Stimulated activated naive B cell treated with anti-CD40 and anti-IgM and Interleukin-4, amounts not matched to agents 10 μg/mL and 1 μg/mL and 100 μg/mL, for 72 hours (primary cell): ENCODE results near the gene CELA2A.
"Not testable (repeated sequence)": the region's sequence is repeated elsewhere in the genome, so short reads cannot be mapped to it uniquely, and the experiment has no call there.

Experiments used
- ATAC-seq, 2 donors: fragments of 150-1000 bp; cut with Tn5 transposase; replicated peaks; 2 replicates each; pipeline ENCODE4 v1.10.0; 2021; ENCODE audit warnings: moderate library complexity in 1 of 2
- DNase-seq: peaks from one replicate; pipeline ENCODE4 v3.0.0; 2021
- H3K27ac Mint-ChIP-seq: one replicate; pipeline ENCODE4 v1.8.0; 2022; ENCODE audit warnings: mild to moderate bottlenecking, mixed read lengths
- H3K27me3 Mint-ChIP-seq, 2 donors: one replicate each; pipeline ENCODE4 v1.8.0; 2022; ENCODE audit warnings: mixed read lengths in 2 of 2
- H3K36me3 Mint-ChIP-seq, 2 donors: one replicate each; pipeline ENCODE4 v1.8.0; 2022; ENCODE audit warnings: mixed read lengths in 2 of 2, mild to moderate bottlenecking in 1 of 2
- H3K4me1 Mint-ChIP-seq, 2 donors: one replicate each; pipeline ENCODE4 v1.8.0; 2022; ENCODE audit warnings: mixed read lengths in 2 of 2, mild to moderate bottlenecking in 1 of 2
- H3K4me3 Mint-ChIP-seq, 2 donors: one replicate each; pipeline ENCODE4 v1.8.0; 2022; ENCODE audit warnings: mild to moderate bottlenecking in 2 of 2, mixed read lengths in 2 of 2, moderate library complexity in 1 of 2
- H3K9me3 Mint-ChIP-seq, 2 donors: one replicate each; pipeline ENCODE4 v1.8.0; 2022; ENCODE audit warnings: mixed read lengths in 2 of 2, mild to moderate bottlenecking in 1 of 2

The CELA2A gene

GRCh38 chr1:15477646-15478212 lies 21.2 kb downstream of the CELA2A start:
- Mint-ChIP-seq H3K4me3 (no peak overlapping the region), H3K4me1 (no peaks in the 10 kb centered on the region), H3K27me3 (no peaks in the 10 kb centered on the region), H3K27ac (no peak overlapping the region), H3K36me3 (peaks cover 0 to 1% of the 10 kb centered on the region in 2 donors), H3K9me3 (no peaks in the 10 kb centered on the region)
- ATAC-seq: no peak
- DNase-seq: no peak

- no peaks in the 10 kb centered on the region for H3K27me3 Mint-ChIP-seq
- no peaks in the 10 kb centered on the region for H3K9me3 Mint-ChIP-seq
- DNase-seq (no peak), ATAC-seq (no peak)
- no peaks in the 10 kb centered on the region for H3K4me1 Mint-ChIP-seq
- peaks cover 3 to 4% of the 10 kb centered on the region in 2 donors for H3K36me3 Mint-ChIP-seq
- H3K27ac Mint-ChIP-seq: no peak overlapping the region
- H3K4me3 Mint-ChIP-seq: no peak overlapping the region
Observed at GRCh38 chr1:15479654-15480347, 23.3 kb downstream of the CELA2A start.

DNA sequence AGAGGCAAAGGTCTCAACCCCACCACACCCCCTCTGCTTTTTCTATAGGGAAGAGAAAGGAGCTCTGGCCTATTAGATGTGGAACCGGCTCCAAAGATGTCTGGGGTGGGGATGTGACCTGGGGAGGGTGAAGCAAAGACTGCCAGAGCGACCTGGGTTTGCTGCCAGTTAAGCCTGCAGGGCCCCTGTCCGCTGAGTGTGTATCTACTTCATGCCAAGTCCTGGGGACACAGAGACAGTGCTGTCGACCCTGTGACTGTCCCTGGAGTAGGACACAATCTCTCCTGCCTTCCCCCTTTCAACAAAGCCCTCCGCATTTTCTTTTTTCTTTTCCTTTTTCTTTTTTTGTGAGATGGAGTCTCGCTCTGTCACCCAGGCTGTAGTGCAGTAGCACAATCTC lies 25.9 kb downstream of the CELA2A start:
- not testable (repeated sequence) for DNase-seq, H3K27me3 Mint-ChIP-seq, H3K9me3 Mint-ChIP-seq, ATAC-seq, H3K4me1 Mint-ChIP-seq, H3K4me3 Mint-ChIP-seq
- Mint-ChIP-seq H3K27ac (peak overlapping the region; percentile 33), H3K36me3 (peaks cover 21 to 28% of the 10 kb centered on the region in 2 donors)

DNA sequence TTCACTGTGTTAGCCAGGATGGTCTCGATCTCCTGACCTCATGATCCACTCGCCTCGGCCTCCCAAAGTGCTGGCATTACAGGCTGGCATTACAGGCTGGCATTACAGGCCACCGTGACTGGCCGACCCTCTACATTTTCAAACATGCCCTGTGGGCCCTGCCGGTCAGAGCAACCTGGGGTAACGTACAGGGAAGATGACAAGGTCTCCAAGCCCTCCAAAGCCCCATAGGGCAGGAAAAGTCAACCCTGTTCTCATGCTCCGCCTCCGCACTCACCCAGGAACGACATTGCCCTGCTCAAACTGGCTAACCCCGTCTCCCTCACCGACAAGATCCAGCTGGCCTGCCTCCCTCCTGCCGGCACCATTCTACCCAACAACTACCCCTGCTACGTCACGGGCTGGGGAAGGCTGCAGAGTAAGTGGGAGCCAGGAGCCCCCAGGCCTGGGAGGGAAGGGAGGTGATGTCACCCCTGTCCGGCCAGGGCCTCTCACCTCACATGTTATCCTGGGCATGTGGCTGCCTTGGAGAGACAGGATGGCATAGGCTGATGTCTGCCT lies 26.5 kb downstream of the CELA2A start:
- H3K36me3 Mint-ChIP-seq: peaks cover 21 to 28% of the 10 kb centered on the region in 2 donors
- H3K27me3 Mint-ChIP-seq, H3K4me3 Mint-ChIP-seq, ATAC-seq, H3K4me1 Mint-ChIP-seq, H3K9me3 Mint-ChIP-seq, DNase-seq: not testable (repeated sequence)
- H3K27ac Mint-ChIP-seq: peak overlapping the region; percentile 33

DNA sequence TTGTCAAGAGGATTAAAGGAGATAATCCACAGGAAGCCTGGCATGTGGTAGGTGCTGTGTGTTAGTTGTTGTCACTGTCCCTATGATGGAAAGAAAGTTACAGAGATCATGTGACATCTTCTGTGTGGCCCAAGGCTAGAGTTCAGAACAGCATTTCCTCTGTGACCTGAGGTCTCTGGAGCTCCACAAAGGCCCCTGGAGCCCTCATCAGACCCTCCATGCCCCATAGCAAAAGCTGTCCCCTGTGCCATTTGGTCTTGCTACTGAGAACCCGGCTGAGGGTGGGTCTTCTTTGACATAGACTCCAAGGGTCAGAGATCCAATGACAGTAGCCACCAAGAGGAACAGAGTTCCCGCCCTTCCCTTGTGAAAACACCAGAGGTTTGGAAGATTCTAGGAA lies 27.4 kb downstream of the CELA2A start:
- H3K9me3 Mint-ChIP-seq: peaks cover 0 to 1% of the 10 kb centered on the region in 2 donors
- DNase-seq (no peak), ATAC-seq (no peak)
- no peak overlapping the region for H3K27ac Mint-ChIP-seq
- peaks cover 0 to 1% of the 10 kb centered on the region in 2 donors for H3K4me1 Mint-ChIP-seq
- no peaks in the 10 kb centered on the region for H3K27me3 Mint-ChIP-seq
- no peak overlapping the region for H3K4me3 Mint-ChIP-seq
- peaks cover 22 to 28% of the 10 kb centered on the region in 2 donors for H3K36me3 Mint-ChIP-seq

DNA sequence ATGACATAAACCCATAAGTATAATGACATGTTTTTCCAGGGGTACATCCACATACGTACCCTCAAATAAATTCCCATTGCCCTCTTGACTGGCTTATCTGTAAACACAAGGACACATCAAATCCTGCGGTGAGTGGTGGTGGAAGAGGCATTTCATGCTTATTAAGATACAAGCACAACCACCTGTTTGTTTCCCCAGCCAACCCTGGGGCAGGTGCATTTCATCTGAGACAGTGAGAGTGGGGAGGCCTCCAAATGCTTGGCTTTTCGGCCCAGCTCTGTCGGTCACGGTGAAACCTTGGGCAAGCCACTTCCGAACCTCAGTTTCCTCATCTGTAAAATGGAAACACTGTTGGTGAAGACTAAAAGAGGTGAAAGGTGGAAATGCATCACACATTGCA lies 27.9 kb downstream of the CELA2A start:
- H3K27ac Mint-ChIP-seq, DNase-seq, H3K4me3 Mint-ChIP-seq, H3K9me3 Mint-ChIP-seq, H3K4me1 Mint-ChIP-seq, H3K27me3 Mint-ChIP-seq, ATAC-seq: not testable (repeated sequence)
- H3K36me3 Mint-ChIP-seq: peaks cover 24 to 33% of the 10 kb centered on the region in 2 donors

- Mint-ChIP-seq H3K27me3 (no peaks in the 10 kb centered on the region), H3K4me3 (no peak overlapping the region), H3K4me1 (peaks cover 0 to 1% of the 10 kb centered on the region in 2 donors), H3K9me3 (peaks cover 0 to 1% of the 10 kb centered on the region in 2 donors), H3K27ac (no peak overlapping the region), H3K36me3 (peaks cover 30 to 42% of the 10 kb centered on the region in 2 donors)
- ATAC-seq (peak in 1 of 2 donors; percentile 69), DNase-seq (peak; percentile 4)
Observed at GRCh38 chr1:15485636-15486035, 29.1 kb downstream of the CELA2A start.

DNA sequence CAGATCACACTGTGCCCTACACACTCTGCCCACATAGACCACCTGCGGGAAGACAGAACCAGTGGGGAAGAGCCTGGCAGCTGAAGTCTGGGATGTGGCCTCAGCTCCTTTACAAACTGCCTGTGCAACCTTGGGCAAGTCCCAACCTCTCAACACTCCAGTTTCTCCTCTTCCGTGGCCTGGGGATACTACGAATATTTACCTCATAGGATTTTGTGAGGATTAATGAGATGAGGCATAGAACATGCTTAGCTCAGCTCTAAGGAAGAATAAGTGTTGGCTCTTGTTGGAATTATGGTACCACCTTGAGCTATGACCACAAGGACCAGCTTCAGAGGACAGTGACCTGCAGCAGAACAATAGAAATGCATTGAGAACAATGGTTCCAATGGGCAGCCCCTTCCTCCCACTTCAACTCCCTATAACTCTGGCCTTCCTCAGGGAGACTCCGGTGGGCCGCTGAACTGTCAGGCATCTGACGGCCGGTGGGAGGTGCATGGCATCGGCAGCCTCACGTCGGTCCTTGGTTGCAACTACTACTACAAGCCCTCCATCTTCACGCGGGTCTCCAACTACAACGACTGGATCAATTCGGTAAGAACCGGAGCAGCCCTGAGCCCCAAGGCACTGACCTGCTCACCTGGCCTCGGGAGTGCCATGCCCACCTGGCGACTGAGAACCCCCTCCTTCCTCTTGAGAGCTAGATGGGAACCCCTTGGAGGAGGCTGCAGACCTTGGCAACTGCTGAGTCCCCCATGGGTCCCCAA lies 30.5 kb downstream of the CELA2A start:
- DNase-seq, H3K9me3 Mint-ChIP-seq, ATAC-seq, H3K4me3 Mint-ChIP-seq, H3K27ac Mint-ChIP-seq, H3K27me3 Mint-ChIP-seq, H3K4me1 Mint-ChIP-seq: not testable (repeated sequence)
- H3K36me3 Mint-ChIP-seq: peaks cover 39 to 48% of the 10 kb centered on the region in 2 donors

DNA sequence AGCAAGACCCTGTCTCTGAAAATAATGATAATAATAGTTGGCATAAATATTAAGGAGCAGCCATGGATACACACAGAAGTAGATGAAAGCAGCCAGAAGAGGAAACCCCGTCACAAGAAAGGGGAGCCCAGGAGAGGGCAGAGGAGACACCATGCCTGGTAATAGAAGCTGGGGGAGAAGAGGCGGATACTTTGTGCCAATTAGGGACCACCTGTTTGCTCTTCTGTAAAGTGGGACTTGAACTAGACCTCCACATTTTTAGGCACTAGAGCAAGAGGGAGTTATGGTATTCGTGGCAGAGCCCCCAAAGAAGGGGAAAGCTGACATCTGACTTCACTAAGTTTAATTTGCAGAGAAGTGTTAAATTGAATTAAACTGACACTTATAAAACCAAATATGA lies 31.8 kb downstream of the CELA2A start:
- ATAC-seq: no peak
- DNase-seq: no peak
- Mint-ChIP-seq H3K4me1 (peaks cover 0 to 1% of the 10 kb centered on the region in 2 donors), H3K4me3 (no peak overlapping the region), H3K36me3 (peaks cover 39 to 55% of the 10 kb centered on the region in 2 donors), H3K27me3 (no peaks in the 10 kb centered on the region), H3K9me3 (peaks cover 0 to 1% of the 10 kb centered on the region in 2 donors), H3K27ac (no peak overlapping the region)

GRCh38 chr1:15489052-15489736 lies 32.7 kb downstream of the CELA2A start:
- Mint-ChIP-seq H3K27me3 (no peaks in the 10 kb centered on the region), H3K9me3 (peaks cover 0 to 1% of the 10 kb centered on the region in 2 donors), H3K27ac (no peak overlapping the region), H3K36me3 (peaks cover 47 to 61% of the 10 kb centered on the region in 2 donors), H3K4me1 (peaks cover 0 to 1% of the 10 kb centered on the region in 2 donors), H3K4me3 (no peak overlapping the region)
- ATAC-seq (no peak), DNase-seq (no peak)

- H3K27me3 Mint-ChIP-seq, H3K4me1 Mint-ChIP-seq, H3K4me3 Mint-ChIP-seq, H3K9me3 Mint-ChIP-seq, ATAC-seq, H3K27ac Mint-ChIP-seq, DNase-seq: not testable (repeated sequence)
- H3K36me3 Mint-ChIP-seq: peaks cover 54 to 56% of the 10 kb centered on the region in 2 donors
Observed at GRCh38 chr1:15491010-15491409, 34.5 kb downstream of the CELA2A start.

DNA sequence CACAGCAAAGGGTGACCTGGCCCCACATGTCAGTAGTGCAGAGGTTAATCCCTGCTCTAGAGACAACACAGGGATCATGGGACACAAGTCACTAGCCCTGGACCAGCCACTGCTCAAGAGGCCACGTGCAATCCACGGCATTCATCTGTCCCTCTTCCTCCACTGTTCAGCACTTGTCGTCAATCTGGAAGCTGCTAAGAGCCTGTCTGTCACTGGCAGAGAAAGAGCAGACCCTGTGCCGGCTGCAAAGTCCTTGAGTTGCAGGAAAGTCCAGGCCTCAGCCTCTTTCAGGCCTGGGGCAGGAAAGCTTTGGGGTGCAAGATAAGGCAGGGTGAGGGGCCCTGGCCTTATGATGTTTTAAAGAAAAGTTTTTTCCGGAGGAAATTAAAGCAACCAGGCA lies 36.1 kb downstream of the CELA2A start:
- H3K4me1 Mint-ChIP-seq: no peaks in the 10 kb centered on the region
- ATAC-seq (no peak), DNase-seq (no peak)
- no peak overlapping the region for H3K4me3 Mint-ChIP-seq
- peaks cover 0 to under 1% of the 10 kb centered on the region in 2 donors for H3K9me3 Mint-ChIP-seq
- peaks cover 43 to 45% of the 10 kb centered on the region in 2 donors for H3K36me3 Mint-ChIP-seq
- H3K27ac Mint-ChIP-seq: no peak overlapping the region
- H3K27me3 Mint-ChIP-seq: no peaks in the 10 kb centered on the region

GRCh38 chr1:15493869-15494390 lies 37.4 kb downstream of the CELA2A start:
- Mint-ChIP-seq H3K36me3 (peaks cover 45 to 49% of the 10 kb centered on the region in 2 donors), H3K27ac (peak overlapping the region; percentile 34), H3K4me1 (no peaks in the 10 kb centered on the region), H3K4me3 (no peak overlapping the region), H3K27me3 (no peaks in the 10 kb centered on the region), H3K9me3 (peaks cover 0 to 3% of the 10 kb centered on the region in 2 donors)
- no peak for ATAC-seq
- DNase-seq: no peak
